ENCODE measurements around the gene KIAA1755.

DNA sequence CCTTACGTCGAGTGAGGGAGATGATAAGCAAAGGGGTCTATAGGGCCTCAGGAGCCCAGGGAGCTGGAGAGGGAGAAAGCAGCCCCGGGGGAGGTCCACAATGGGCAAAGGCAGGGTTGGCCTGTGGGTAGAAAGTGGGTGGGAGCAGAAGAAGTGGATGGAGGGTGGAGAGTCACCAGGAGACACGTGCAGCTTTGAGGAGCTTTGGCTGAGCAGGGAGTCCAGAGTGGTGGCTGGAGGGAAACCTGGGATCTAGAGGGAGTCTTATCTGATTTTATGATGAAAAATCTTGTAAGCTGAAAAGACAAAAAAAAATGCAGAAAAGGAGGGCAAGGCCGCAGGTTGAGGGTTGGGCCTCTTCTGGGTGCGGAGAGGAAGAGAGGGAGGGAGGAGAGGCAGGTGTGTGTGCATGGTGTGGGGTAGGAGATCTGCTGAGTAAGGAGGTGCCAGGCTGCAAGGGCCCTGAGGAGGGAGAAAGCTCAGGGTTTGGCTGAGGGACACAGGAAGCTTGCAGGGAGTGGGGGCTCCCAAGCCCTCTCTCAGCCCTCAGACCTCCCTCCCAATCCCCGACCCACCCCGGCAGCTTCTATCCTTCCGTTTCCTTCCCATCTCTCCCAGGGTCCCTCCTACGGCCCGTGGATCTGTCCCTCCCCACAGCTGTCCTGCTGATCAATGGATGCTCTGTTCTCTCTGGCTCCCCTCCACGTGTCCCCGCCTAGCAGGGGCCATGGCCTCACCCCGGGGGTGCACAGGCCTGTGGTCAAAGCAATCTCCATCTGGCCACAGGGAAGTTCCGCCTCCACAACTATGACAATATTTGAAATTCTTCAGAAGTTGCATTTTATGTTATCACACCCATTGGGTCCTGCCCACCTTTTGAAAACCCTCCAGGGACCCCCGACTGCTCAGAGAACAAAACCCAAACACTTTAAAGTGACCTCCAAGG is 26.3 kb upstream of the KIAA1755 start:
- TF ChIP-seq, protein P1, sequence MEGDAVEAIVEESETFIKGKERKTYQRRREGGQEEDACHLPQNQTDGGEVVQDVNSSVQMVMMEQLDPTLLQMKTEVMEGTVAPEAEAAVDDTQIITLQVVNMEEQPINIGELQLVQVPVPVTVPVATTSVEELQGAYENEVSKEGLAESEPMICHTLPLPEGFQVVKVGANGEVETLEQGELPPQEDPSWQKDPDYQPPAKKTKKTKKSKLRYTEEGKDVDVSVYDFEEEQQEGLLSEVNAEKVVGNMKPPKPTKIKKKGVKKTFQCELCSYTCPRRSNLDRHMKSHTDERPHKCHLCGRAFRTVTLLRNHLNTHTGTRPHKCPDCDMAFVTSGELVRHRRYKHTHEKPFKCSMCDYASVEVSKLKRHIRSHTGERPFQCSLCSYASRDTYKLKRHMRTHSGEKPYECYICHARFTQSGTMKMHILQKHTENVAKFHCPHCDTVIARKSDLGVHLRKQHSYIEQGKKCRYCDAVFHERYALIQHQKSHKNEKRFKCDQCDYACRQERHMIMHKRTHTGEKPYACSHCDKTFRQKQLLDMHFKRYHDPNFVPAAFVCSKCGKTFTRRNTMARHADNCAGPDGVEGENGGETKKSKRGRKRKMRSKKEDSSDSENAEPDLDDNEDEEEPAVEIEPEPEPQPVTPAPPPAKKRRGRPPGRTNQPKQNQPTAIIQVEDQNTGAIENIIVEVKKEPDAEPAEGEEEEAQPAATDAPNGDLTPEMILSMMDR (IDR thresholded peaks at IDR 0.05 in 2 of 3, conservative IDR thresholded peaks at IDR 0.05 in 1 of 3; ENCODE audit: control insufficient read depth in 2 of 3, extremely low read depth in 1 of 3, insufficient read depth in 1 of 3, low read depth in 3 of 3, low read length in 3 of 3) = no peak
- no peak for TF ChIP-seq EP300 (IDR thresholded peaks at IDR 0.05; ENCODE audit: borderline replicate concordance in 1 of 2, control insufficient read depth in 1 of 2, low read depth in 2 of 2, low read length in 2 of 2)

All from GM12878 (cell line).